OCI-LY7 (cell line): ENCODE data around the gene CENPK.

Source experiments
- EZH2phosphoT487 ChIP-seq: fragments of 200-600 bp; sonication (generic); IDR thresholded peaks from 2 replicates; pipeline ENCODE4 v1.6.1; 2018; ENCODE audit warnings: low read depth, borderline replicate concordance, mild to moderate bottlenecking, mixed run types, antibody characterized with exemption, low read length, moderate library complexity, mixed read lengths
- TF ChIP-seq, protein P1 (sequence below): fragments of 200-600 bp; sonication (generic); conservative IDR thresholded peaks from 2 replicates; pipeline ENCODE4 v1.5.1; 2014; ENCODE audit warnings: mild to moderate bottlenecking, antibody characterized with exemption, low read length, moderate library complexity, mixed read lengths

- TF ChIP-seq, protein P1, sequence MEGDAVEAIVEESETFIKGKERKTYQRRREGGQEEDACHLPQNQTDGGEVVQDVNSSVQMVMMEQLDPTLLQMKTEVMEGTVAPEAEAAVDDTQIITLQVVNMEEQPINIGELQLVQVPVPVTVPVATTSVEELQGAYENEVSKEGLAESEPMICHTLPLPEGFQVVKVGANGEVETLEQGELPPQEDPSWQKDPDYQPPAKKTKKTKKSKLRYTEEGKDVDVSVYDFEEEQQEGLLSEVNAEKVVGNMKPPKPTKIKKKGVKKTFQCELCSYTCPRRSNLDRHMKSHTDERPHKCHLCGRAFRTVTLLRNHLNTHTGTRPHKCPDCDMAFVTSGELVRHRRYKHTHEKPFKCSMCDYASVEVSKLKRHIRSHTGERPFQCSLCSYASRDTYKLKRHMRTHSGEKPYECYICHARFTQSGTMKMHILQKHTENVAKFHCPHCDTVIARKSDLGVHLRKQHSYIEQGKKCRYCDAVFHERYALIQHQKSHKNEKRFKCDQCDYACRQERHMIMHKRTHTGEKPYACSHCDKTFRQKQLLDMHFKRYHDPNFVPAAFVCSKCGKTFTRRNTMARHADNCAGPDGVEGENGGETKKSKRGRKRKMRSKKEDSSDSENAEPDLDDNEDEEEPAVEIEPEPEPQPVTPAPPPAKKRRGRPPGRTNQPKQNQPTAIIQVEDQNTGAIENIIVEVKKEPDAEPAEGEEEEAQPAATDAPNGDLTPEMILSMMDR, result no peak
- TF ChIP-seq EZH2phosphoT487, result no peak
Measured at GRCh38 chr5:65478336-65478735, 84.6 kb downstream of the CENPK start.
